RWPE1 (cell line): ENCODE measurements around the gene PLPP3.

Source experiments
- CTCF ChIA-PET: fragments of 350-600 bp; sonication (Branson Sonifier 250); formaldehyde crosslinking; extraction: SDS; loops from one replicate; lab custom pipeline; 2021; lab: Yijun Ruan, JAX
- POLR2A ChIA-PET: fragments of 400-600 bp; formaldehyde crosslinking; extraction: SDS; loops from one replicate; lab custom pipeline; 2020; ENCODE audit warnings: antibody characterized with exemption; ENCODE audit not compliant: low non-redundant PET; lab: Yijun Ruan, JAX
- DNase-seq: peaks from one replicate; pipeline ENCODE4 v3.0.0; 2012; ENCODE audit warnings: low spot score
- H3K27ac ChIP-seq: fragments of 450-650 bp; 2 replicates; pipeline ENCODE4 v1.5.1; 2017
- CTCF ChIP-seq: fragments of 450-650 bp; conservative IDR thresholded peaks from 2 replicates; pipeline ENCODE4 v1.5.1; 2017; ENCODE audit warnings: low read depth, mild to moderate bottlenecking

The PLPP3 gene

GRCh38 chr1:56501426-56501825 lies 77.9 kb downstream of the PLPP3 start:
- CTCF ChIA-PET = no interaction called here
- no peak for TF ChIP-seq CTCF
- DNase-seq = no peak
- no peak overlapping the region for H3K27ac ChIP-seq
- POLR2A ChIA-PET = no interaction called here

GRCh38 chr1:56496821-56497772 lies 82.3 kb downstream of the PLPP3 start:
- TF ChIP-seq CTCF = no peak
- POLR2A ChIA-PET = no interaction called here

GRCh38 chr1:56496158-56496557 lies 83.2 kb downstream of the PLPP3 start:
- no peak overlapping the region for H3K27ac ChIP-seq
- TF ChIP-seq CTCF = no peak
- ChIA-PET CTCF (interaction anchor here (0.7 kb wide), 1 partner anchor 215 kb away, joined by 3 read pairs; no protein-coding TSS in a partner anchor), POLR2A (no interaction called here)
- DNase-seq = no peak

More at GRCh38 chr1:56496821-56497772, 82.3 kb downstream of the PLPP3 start:
- CTCF ChIA-PET = interaction anchor here (0.6 to 0.7 kb wide), 2 partner anchors 10 to 214 kb away, joined by 3 read pairs; no protein-coding TSS in a partner anchor
- DNase-seq = no peak
- no peak overlapping the region for H3K27ac ChIP-seq

GRCh38 chr1:56495538-56495937 lies 83.8 kb downstream of the PLPP3 start:
- DNase-seq = no peak
- no peak overlapping the region for H3K27ac ChIP-seq
- TF ChIP-seq CTCF = no peak
- CTCF ChIA-PET = interaction anchor here (0.5 kb wide), 1 partner anchor 77 kb away, joined by 3 read pairs; no protein-coding TSS in a partner anchor
- POLR2A ChIA-PET = no interaction called here

GRCh38 chr1:56494306-56494705 lies 85.1 kb downstream of the PLPP3 start:
- no peak overlapping the region for H3K27ac ChIP-seq
- ChIA-PET CTCF (no interaction called here), POLR2A (no interaction called here)
- DNase-seq = no peak
- no peak for TF ChIP-seq CTCF

GRCh38 chr1:56493826-56494225 lies 85.5 kb downstream of the PLPP3 start:
- CTCF ChIA-PET = no interaction called here
- no peak for DNase-seq
- H3K27ac ChIP-seq = no peak overlapping the region
- TF ChIP-seq CTCF = no peak
- POLR2A ChIA-PET = no interaction called here
